ENCODE results near the gene MGARP.

Gene MGARP

GRCh38 chr4:139279760-139280620 is at the start of gene MGARP (continued):
- TF ChIP-seq HOXC10 (CRISPR knock-in tag; IDR thresholded peaks at IDR 0.05) (no peak), BCL11B (tag by site-specific recombination; IDR thresholded peaks at IDR 0.05; ENCODE audit: low read depth) (no peak), ZBTB26 (tag by site-specific recombination; optimal IDR thresholded peaks at IDR 0.05) (peak; percentile 30), ZNF513 (tag by site-specific recombination; IDR thresholded peaks at IDR 0.05) (0 out of 2 replicates have a peak, but pooled peaks have one; percentile 30), PATZ1 (tag by site-specific recombination; IDR thresholded peaks at IDR 0.05) (peak; percentile 61; the same call in 1 of the 2 replicates), ZNF24 (tag by site-specific recombination; IDR thresholded peaks at IDR 0.05) (no peak), AEBP2 (tag by site-specific recombination; IDR thresholded peaks at IDR 0.05; ENCODE audit: borderline replicate concordance) (no peak), ZNF350 (tag by site-specific recombination; IDR thresholded peaks at IDR 0.05) (no peak), ZSCAN4 (tag by site-specific recombination; IDR thresholded peaks at IDR 0.05) (0 out of 2 replicates have a peak, but pooled peaks have one; percentile 17), ZNF624 (tag by site-specific recombination; IDR thresholded peaks at IDR 0.05) (no peak), PRDM10 (tag by site-specific recombination; IDR thresholded peaks at IDR 0.05) (peak; percentile 70), TCF7L2 (IDR thresholded peaks at IDR 0.05; ENCODE audit: borderline replicate concordance, low read depth, low read length) (no peak), ZNF654 (tag by site-specific recombination; IDR thresholded peaks at IDR 0.05; ENCODE audit: low read depth) (no peak), ZNF214 (tag by site-specific recombination; IDR thresholded peaks at IDR 0.05; ENCODE audit: borderline replicate concordance) (no peak), ZNF366 (tag by site-specific recombination; conservative IDR thresholded peaks at IDR 0.05) (peak; percentile 58), GLIS2 (tag by site-specific recombination; IDR thresholded peaks at IDR 0.05) (peak; percentile 42; the same call in 1 of the 2 replicates), FEZF1 (tag by site-specific recombination; IDR thresholded peaks at IDR 0.05) (no peak), ZNF26 (tag by site-specific recombination; IDR thresholded peaks at IDR 0.05) (no peak), ZNF571 (tag by site-specific recombination; IDR thresholded peaks at IDR 0.05) (no peak), MZF1 (tag by site-specific recombination; IDR thresholded peaks at IDR 0.05; ENCODE audit: borderline replicate concordance) (no peak), CTCF (tag by site-specific recombination; IDR thresholded peaks at IDR 0.05) (peak; percentile 83)

All from HEK293 (cell line).